GM18505 (cell line): ENCODE data around the gene ATP8A2.

Source experiments
- ATAC-seq: cut with Tn5 transposase; IDR thresholded peaks from one replicate; pipeline ENCODE4 v1.9.1; 2021; ENCODE audit not compliant: unreplicated experiment
- POLR2A ChIP-seq: IDR thresholded peaks from 4 replicates; pipeline ENCODE4 v1.6.1; 2011; ENCODE audit warnings: borderline replicate concordance; ENCODE audit not compliant: insufficient read depth, insufficient read length; ENCODE audit errors: extremely low read depth

ATP8A2 gene

GRCh38 chr13:25608181-25608580, 236.4 kb downstream of the ATP8A2 start:
- no peak for TF ChIP-seq POLR2A
- no peak for ATAC-seq

GRCh38 chr13:25616674-25617073, 244.9 kb downstream of the ATP8A2 start:
- TF ChIP-seq POLR2A: no peak
- ATAC-seq: no peak

- ATAC-seq: no peak
Measured at GRCh38 chr13:25619897-25620296, 248.1 kb downstream of the ATP8A2 start.

GRCh38 chr13:25625414-25625813, 253.6 kb downstream of the ATP8A2 start:
- TF ChIP-seq POLR2A: no peak
- ATAC-seq: no peak

More at GRCh38 chr13:25619897-25620296, 248.1 kb downstream of the ATP8A2 start:
- TF ChIP-seq POLR2A: no peak

- no peak for ATAC-seq
- TF ChIP-seq POLR2A: no peak
Measured at GRCh38 chr13:25630329-25630900, 258.6 kb downstream of the ATP8A2 start.

- no peak for ATAC-seq
- TF ChIP-seq POLR2A: no peak
Measured at GRCh38 chr13:25632166-25632888, 260.6 kb downstream of the ATP8A2 start.

GRCh38 chr13:25633093-25633492, 261.3 kb downstream of the ATP8A2 start:
- TF ChIP-seq POLR2A: no peak
- ATAC-seq: no peak

- ATAC-seq: no peak
- TF ChIP-seq POLR2A: no peak
Measured at GRCh38 chr13:25645681-25646080, 273.9 kb downstream of the ATP8A2 start.

- no peak for TF ChIP-seq POLR2A
- ATAC-seq: no peak
Measured at GRCh38 chr13:25649001-25649633, 277.3 kb downstream of the ATP8A2 start.

GRCh38 chr13:25652764-25653163, 281.0 kb downstream of the ATP8A2 start:
- no peak for ATAC-seq
- no peak for TF ChIP-seq POLR2A

- TF ChIP-seq POLR2A: no peak
- ATAC-seq: no peak
Measured at GRCh38 chr13:25654322-25654721, 282.5 kb downstream of the ATP8A2 start.

- no peak for ATAC-seq
- no peak for TF ChIP-seq POLR2A
Measured at GRCh38 chr13:25657157-25657556, 285.4 kb downstream of the ATP8A2 start.

- ATAC-seq: no peak
- no peak for TF ChIP-seq POLR2A
Measured at GRCh38 chr13:25659091-25659795, 287.5 kb downstream of the ATP8A2 start.
